HepG2 (cell line): ENCODE results near the gene PTH. TPM values are rescaled to one million over a fixed set of nuclear protein-coding genes. Genes with fewer than 3 reads are reported as not detected.

Experiments
- REPIN1 ChIP-seq: sonication (generic); formaldehyde crosslinking; IDR thresholded peaks from 2 replicates; pipeline ENCODE4 v1.8.0; 2022; ENCODE audit warnings: missing genetic modification reagents, low read depth, mild to moderate bottlenecking, borderline replicate concordance
- SAP130 ChIP-seq: IDR thresholded peaks from 2 replicates; pipeline ENCODE4 v1.6.1; 2016; ENCODE audit warnings: low read depth
- ZNF777 ChIP-seq: sonication (generic); formaldehyde crosslinking; IDR thresholded peaks from 2 replicates; pipeline ENCODE4 v1.4.0; 2020; ENCODE audit warnings: missing genetic modification reagents
- polyA plus RNA-seq, 8 experiments: library from polyadenylated mRNA; depleted of rRNA in 3 of 8; stranded (reverse) in 7 of 8; unstranded in 1 of 8; fragments of >200 nt; fragmentation: Illumina TruSeq in 4 of 8; extraction: Trizol in 4 of 8; gene quantifications; 2 replicates each; pipeline versions ENCODE4 v1.2.1 to v1.2.3, GENCODE V29; 2011 to 2016; ENCODE audit warnings: low read depth in 4 of 8, missing spikeins in 1 of 8, mixed read lengths in 1 of 8; ENCODE audit not compliant: insufficient read depth in 1 of 8
- total RNA-seq, 5 experiments: library from RNA; depleted of rRNA; stranded (reverse); fragments of >200 nt; fragmentation: Illumina TruSeq; extraction: Trizol; gene quantifications; 2 replicates each; pipeline ENCODE4 v1.2.3, GENCODE V29; 2016; ENCODE audit warnings: low read depth in 1 of 5
- TF ChIP-seq, protein P1 (sequence below): sonication (generic); formaldehyde crosslinking; IDR thresholded peaks from 2 replicates; pipeline ENCODE4 v1.4.0; 2020; ENCODE audit warnings: missing genetic modification reagents
- TF ChIP-seq, protein P2 (sequence below): sonication (generic); formaldehyde crosslinking; IDR thresholded peaks from 2 replicates; pipeline ENCODE4 v1.8.0; 2022; ENCODE audit warnings: mild to moderate bottlenecking, missing genetic modification reagents, moderate library complexity
- TF ChIP-seq, protein P3 (sequence below): sonication (generic); formaldehyde crosslinking; IDR thresholded peaks from 2 replicates; pipeline ENCODE4 v1.4.0; 2020; ENCODE audit warnings: missing genetic modification reagents
- TF ChIP-seq, protein P4 (sequence below): sonication (generic); formaldehyde crosslinking; IDR thresholded peaks from 2 replicates; pipeline ENCODE4 v1.4.0; 2020; ENCODE audit warnings: missing genetic modification reagents

The PTH gene
- total and polyA plus RNA-seq, 2 of the 13 experiments (the other 11 are each of a cell fraction or from before 2014, with no cell fraction given) = not detected

DNA sequence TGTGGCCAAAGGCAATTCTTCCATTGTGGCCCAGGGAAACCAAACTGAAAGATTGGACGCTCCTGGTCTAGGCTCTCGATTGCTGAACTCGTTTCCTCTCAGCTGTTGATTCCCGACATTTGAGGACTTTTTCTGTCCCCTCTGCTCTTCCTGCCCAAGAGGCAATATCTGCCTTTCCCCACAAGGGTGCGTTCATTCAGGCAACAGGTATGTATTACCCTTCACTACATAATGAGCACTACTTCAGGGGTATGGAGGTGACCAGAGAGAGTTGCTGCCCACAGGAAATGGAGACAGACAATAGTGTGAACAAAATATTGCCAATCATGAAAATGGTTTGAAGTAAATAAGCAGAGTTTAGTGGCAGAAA is 8.2 kb downstream of the PTH start (continued):
- TF ChIP-seq, protein P1, sequence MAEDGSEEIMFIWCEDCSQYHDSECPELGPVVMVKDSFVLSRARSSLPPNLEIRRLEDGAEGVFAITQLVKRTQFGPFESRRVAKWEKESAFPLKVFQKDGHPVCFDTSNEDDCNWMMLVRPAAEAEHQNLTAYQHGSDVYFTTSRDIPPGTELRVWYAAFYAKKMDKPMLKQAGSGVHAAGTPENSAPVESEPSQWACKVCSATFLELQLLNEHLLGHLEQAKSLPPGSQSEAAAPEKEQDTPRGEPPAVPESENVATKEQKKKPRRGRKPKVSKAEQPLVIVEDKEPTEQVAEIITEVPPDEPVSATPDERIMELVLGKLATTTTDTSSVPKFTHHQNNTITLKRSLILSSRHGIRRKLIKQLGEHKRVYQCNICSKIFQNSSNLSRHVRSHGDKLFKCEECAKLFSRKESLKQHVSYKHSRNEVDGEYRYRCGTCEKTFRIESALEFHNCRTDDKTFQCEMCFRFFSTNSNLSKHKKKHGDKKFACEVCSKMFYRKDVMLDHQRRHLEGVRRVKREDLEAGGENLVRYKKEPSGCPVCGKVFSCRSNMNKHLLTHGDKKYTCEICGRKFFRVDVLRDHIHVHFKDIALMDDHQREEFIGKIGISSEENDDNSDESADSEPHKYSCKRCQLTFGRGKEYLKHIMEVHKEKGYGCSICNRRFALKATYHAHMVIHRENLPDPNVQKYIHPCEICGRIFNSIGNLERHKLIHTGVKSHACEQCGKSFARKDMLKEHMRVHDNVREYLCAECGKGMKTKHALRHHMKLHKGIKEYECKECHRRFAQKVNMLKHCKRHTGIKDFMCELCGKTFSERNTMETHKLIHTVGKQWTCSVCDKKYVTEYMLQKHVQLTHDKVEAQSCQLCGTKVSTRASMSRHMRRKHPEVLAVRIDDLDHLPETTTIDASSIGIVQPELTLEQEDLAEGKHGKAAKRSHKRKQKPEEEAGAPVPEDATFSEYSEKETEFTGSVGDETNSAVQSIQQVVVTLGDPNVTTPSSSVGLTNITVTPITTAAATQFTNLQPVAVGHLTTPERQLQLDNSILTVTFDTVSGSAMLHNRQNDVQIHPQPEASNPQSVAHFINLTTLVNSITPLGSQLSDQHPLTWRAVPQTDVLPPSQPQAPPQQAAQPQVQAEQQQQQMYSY (CRISPR knock-in tag) = no peak
- no peak for TF ChIP-seq ZNF777
- TF ChIP-seq, protein P2, sequence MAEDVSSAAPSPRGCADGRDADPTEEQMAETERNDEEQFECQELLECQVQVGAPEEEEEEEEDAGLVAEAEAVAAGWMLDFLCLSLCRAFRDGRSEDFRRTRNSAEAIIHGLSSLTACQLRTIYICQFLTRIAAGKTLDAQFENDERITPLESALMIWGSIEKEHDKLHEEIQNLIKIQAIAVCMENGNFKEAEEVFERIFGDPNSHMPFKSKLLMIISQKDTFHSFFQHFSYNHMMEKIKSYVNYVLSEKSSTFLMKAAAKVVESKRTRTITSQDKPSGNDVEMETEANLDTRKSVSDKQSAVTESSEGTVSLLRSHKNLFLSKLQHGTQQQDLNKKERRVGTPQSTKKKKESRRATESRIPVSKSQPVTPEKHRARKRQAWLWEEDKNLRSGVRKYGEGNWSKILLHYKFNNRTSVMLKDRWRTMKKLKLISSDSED (CRISPR knock-in tag) = no peak
- TF ChIP-seq, protein P3, sequence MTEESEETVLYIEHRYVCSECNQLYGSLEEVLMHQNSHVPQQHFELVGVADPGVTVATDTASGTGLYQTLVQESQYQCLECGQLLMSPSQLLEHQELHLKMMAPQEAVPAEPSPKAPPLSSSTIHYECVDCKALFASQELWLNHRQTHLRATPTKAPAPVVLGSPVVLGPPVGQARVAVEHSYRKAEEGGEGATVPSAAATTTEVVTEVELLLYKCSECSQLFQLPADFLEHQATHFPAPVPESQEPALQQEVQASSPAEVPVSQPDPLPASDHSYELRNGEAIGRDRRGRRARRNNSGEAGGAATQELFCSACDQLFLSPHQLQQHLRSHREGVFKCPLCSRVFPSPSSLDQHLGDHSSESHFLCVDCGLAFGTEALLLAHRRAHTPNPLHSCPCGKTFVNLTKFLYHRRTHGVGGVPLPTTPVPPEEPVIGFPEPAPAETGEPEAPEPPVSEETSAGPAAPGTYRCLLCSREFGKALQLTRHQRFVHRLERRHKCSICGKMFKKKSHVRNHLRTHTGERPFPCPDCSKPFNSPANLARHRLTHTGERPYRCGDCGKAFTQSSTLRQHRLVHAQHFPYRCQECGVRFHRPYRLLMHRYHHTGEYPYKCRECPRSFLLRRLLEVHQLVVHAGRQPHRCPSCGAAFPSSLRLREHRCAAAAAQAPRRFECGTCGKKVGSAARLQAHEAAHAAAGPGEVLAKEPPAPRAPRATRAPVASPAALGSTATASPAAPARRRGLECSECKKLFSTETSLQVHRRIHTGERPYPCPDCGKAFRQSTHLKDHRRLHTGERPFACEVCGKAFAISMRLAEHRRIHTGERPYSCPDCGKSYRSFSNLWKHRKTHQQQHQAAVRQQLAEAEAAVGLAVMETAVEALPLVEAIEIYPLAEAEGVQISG (CRISPR knock-in tag) = no peak; the same call in 1 of the 2 replicates
- TF ChIP-seq, protein P4, sequence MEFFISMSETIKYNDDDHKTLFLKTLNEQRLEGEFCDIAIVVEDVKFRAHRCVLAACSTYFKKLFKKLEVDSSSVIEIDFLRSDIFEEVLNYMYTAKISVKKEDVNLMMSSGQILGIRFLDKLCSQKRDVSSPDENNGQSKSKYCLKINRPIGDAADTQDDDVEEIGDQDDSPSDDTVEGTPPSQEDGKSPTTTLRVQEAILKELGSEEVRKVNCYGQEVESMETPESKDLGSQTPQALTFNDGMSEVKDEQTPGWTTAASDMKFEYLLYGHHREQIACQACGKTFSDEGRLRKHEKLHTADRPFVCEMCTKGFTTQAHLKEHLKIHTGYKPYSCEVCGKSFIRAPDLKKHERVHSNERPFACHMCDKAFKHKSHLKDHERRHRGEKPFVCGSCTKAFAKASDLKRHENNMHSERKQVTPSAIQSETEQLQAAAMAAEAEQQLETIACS (CRISPR knock-in tag) = no peak
- TF ChIP-seq SAP130 (CRISPR knock-in tag) = peak; percentile 35; the same call in 1 of the 2 replicates
- TF ChIP-seq REPIN1 (CRISPR knock-in tag) = no peak; the same call in 1 of the 2 replicates
